Fibroblast of pulmonary artery (primary cell): ENCODE results near the gene CA12.
A peak's percentile ranks its signal among the peaks of the same experiment; 100 is the strongest.

ENCODE experiments used
- DNase-seq: peaks from one replicate; pipeline ENCODE4 v3.0.0-alpha.2; 2010; ENCODE audit warnings: low read depth
- H3K4me3 ChIP-seq: replicated peaks from 2 replicates; pipeline ENCODE4 v1.5.1; 2011; ENCODE audit warnings: low read depth, mild to moderate bottlenecking, control low read depth, low read length, moderate library complexity
- CTCF ChIP-seq: IDR thresholded peaks from 2 replicates; pipeline ENCODE4 v1.5.1; 2011; ENCODE audit warnings: mild to moderate bottlenecking, control low read depth, low read length, inconsistent platforms; ENCODE audit errors: missing control alignments

CA12 gene

GRCh38 chr15:63288778-63289378 is 92.8 kb downstream of the CA12 start:
- TF ChIP-seq CTCF = peak; percentile 77
- no peak overlapping the region for H3K4me3 ChIP-seq
- DNase-seq = peak; percentile 82

- no peak for DNase-seq
- no peak for TF ChIP-seq CTCF
- no peak overlapping the region for H3K4me3 ChIP-seq
Observed at GRCh38 chr15:63288342-63288741, 93.3 kb downstream of the CA12 start.

- DNase-seq = peak; percentile 61
- TF ChIP-seq CTCF = no peak
Observed at GRCh38 chr15:63287109-63287508, 94.5 kb downstream of the CA12 start.

GRCh38 chr15:63284335-63284734 is 97.3 kb downstream of the CA12 start:
- no peak for TF ChIP-seq CTCF
- no peak for DNase-seq
- no peak overlapping the region for H3K4me3 ChIP-seq

More at GRCh38 chr15:63287109-63287508, 94.5 kb downstream of the CA12 start:
- H3K4me3 ChIP-seq = no peak overlapping the region

- no peak for DNase-seq
- no peak overlapping the region for H3K4me3 ChIP-seq
- TF ChIP-seq CTCF = no peak
Observed at GRCh38 chr15:63283126-63283525, 98.5 kb downstream of the CA12 start.

- TF ChIP-seq CTCF = no peak
- H3K4me3 ChIP-seq = peak overlapping the region; percentile 80
- no peak for DNase-seq
Observed at GRCh38 chr15:63277893-63278456, 103.7 kb downstream of the CA12 start.
